Measurements from ENCODE around the gene NEGR1. TPM values are rescaled to one million over a fixed set of nuclear protein-coding genes. Genes with fewer than 3 reads are reported as not detected.

The NEGR1 gene
- total RNA-seq, 4 donors from 2014 or later: 4.1 to 12.4 (median 10.2) TPM

- Histone ChIP-seq H3K4me1 (peaks cover 0 to 6% of the 10 kb centered on the region in 2 donors), H3K27ac (no peak overlapping the region), H3K27me3 (no peaks in the 10 kb centered on the region), H3K36me3 (no peaks in the 10 kb centered on the region), H3K4me3 (replicated peaks in 1 of 3) (no peak overlapping the region), H3K9me3 (no peaks in the 10 kb centered on the region)
- TF ChIP-seq CTCF (IDR thresholded peaks at IDR 0.05) (no peak), POLR2A (IDR thresholded peaks at IDR 0.05) (no peak)
- DNase-seq: no peak
- intact Hi-C loops (cut with DNase I): no loop called here
Measured at GRCh38 chr1:72280131-72280530, 2.2 kb downstream of the NEGR1 start.

- no peak for TF ChIP-seq CTCF (IDR thresholded peaks at IDR 0.05)
- no peak for TF ChIP-seq POLR2A (IDR thresholded peaks at IDR 0.05)
- no peaks in the 10 kb centered on the region for H3K36me3 ChIP-seq
- H3K9me3 ChIP-seq: no peaks in the 10 kb centered on the region
- no peak for DNase-seq
- no peaks in the 10 kb centered on the region for H3K27me3 ChIP-seq
- no peaks in the 10 kb centered on the region for H3K4me1 ChIP-seq
- no peak overlapping the region for H3K4me3 ChIP-seq (replicated peaks in 1 of 3)
- intact Hi-C loops (cut with DNase I): no loop called here
- no peak overlapping the region for H3K27ac ChIP-seq
Measured at GRCh38 chr1:72278461-72278860, 3.9 kb downstream of the NEGR1 start.

- Histone ChIP-seq H3K36me3 (no peaks in the 10 kb centered on the region), H3K4me1 (no peaks in the 10 kb centered on the region), H3K9me3 (no peaks in the 10 kb centered on the region), H3K27me3 (no peaks in the 10 kb centered on the region), H3K4me3 (replicated peaks in 1 of 3) (no peak overlapping the region), H3K27ac (no peak overlapping the region)
- no peak for DNase-seq
- WGBS, 2 donors: 74 to 75% methylated on average over 6 of the region's 6 CpGs
- intact Hi-C loops (cut with DNase I): no loop called here
- TF ChIP-seq CTCF (IDR thresholded peaks at IDR 0.05) (no peak), POLR2A (IDR thresholded peaks at IDR 0.05) (no peak)
Measured at GRCh38 chr1:72271555-72272085, 10.7 kb downstream of the NEGR1 start.

GRCh38 chr1:72262735-72263134 lies 19.6 kb downstream of the NEGR1 start:
- no peaks in the 10 kb centered on the region for H3K36me3 ChIP-seq
- H3K27me3 ChIP-seq: no peaks in the 10 kb centered on the region
- intact Hi-C loops (cut with DNase I): no loop called here
- no peak overlapping the region for H3K4me3 ChIP-seq (replicated peaks in 1 of 3)
- WGBS, 2 donors: 88 to 89% methylated on average over 2 of the region's 2 CpGs
- H3K4me1 ChIP-seq: no peaks in the 10 kb centered on the region
- TF ChIP-seq CTCF (IDR thresholded peaks at IDR 0.05) (no peak), POLR2A (IDR thresholded peaks at IDR 0.05) (no peak)
- no peak for DNase-seq
- H3K9me3 ChIP-seq: no peaks in the 10 kb centered on the region
- no peak overlapping the region for H3K27ac ChIP-seq

DNA sequence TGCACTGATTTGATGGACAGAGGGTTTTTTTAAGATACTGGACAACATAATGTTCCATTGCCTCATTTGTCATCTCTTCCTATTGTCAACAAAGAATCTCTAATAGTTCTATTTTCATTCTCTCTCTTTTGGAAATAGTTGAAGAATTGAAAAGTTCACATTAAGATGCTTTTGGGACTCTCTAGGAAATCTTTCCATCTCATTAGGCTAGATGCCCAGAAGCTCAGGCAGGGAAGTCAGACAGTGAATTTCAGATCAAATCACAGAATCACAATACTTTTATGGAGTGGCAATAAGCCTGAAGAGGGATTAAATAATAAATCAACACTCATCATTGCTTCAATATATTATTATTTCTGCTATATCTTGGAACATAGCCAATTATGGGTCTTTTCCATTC lies 29.2 kb downstream of the NEGR1 start:
- no peak for DNase-seq
- intact Hi-C loops (cut with DNase I): no loop called here
- no peak overlapping the region for H3K4me3 ChIP-seq (replicated peaks in 1 of 3)

More for the DNA sequence above, 29.2 kb downstream of the NEGR1 start:
- Histone ChIP-seq H3K36me3 (no peaks in the 10 kb centered on the region), H3K9me3 (no peaks in the 10 kb centered on the region), H3K27me3 (no peaks in the 10 kb centered on the region), H3K4me1 (no peaks in the 10 kb centered on the region), H3K27ac (no peak overlapping the region)
- TF ChIP-seq POLR2A (IDR thresholded peaks at IDR 0.05) (no peak), CTCF (IDR thresholded peaks at IDR 0.05) (no peak)

All from thyroid gland (tissue), 4 donors.